GM12878 (cell line): ENCODE measurements around the gene RPS6KA2.

Experiments used
- CREB1 ChIP-seq: IDR thresholded peaks from 2 replicates; pipeline ENCODE4 v1.6.1; 2012; ENCODE audit warnings: low read depth, mild to moderate bottlenecking, inconsistent platforms
- EP300 ChIP-seq, 2 experiments: fragments of 150-350 bp in 1 of 2; IDR thresholded peaks; 2 replicates each; pipeline ENCODE4 v1.6.1; 2011 to 2012; ENCODE audit warnings: low read depth in 2 of 2, low read length in 2 of 2, borderline replicate concordance in 1 of 2, improper control_type of control experiment in 1 of 2, inconsistent platforms in 1 of 2; ENCODE audit not compliant: control insufficient read depth in 1 of 2
- GABPA ChIP-seq: IDR thresholded peaks from 2 replicates; pipeline ENCODE4 v1.6.1; 2014; ENCODE audit warnings: antibody characterized with exemption, low read depth, mild to moderate bottlenecking, inconsistent platforms
- KAT2A ChIP-seq: conservative IDR thresholded peaks from 2 replicates; pipeline ENCODE4 v1.6.1; 2011; ENCODE audit warnings: low read depth, low read length; ENCODE audit not compliant: control insufficient read depth
- MTA3 ChIP-seq: IDR thresholded peaks from 2 replicates; pipeline ENCODE4 v1.6.1; 2012; ENCODE audit warnings: low read length, inconsistent platforms, borderline replicate concordance
- TAF1 ChIP-seq: IDR thresholded peaks from 2 replicates; pipeline ENCODE4 v1.6.1; 2011; ENCODE audit warnings: mild to moderate bottlenecking, low read depth, low read length, borderline replicate concordance

DNA sequence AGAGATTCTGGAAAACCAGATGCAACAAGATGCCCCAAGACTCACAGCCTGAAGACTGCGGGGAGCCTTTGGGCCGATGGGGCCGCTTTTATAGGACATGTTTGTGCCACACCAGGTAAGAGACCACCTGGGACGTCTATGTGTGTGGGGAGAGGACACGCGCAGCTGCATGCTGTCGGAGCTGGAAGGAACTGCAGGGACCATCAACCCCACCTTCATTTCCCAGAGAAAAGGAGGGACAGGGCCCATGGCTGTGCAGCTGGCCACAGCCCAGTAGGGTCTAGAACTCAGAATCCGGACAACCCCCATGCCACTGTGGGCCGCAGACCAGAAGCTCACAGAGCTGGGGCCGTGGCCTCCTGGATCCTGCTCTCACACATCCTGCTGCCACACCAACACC, 144.0 kb downstream of the RPS6KA2 start:
- TF ChIP-seq MTA3 (no peak), KAT2A (no peak), TAF1 (no peak), GABPA (no peak), CREB1 (no peak), EP300 (IDR thresholded peaks at IDR 0.05; ENCODE audit: borderline replicate concordance in 1 of 2, control insufficient read depth in 1 of 2, low read depth in 2 of 2, low read length in 2 of 2) (no peak)
